ENCODE data around the gene DYNC2H1.

- TF ChIP-seq EZH2 (IDR thresholded peaks at IDR 0.05; ENCODE audit: borderline replicate concordance, low read depth, low read length, poor library complexity, severe bottlenecking) (no peak), CTCF (conservative IDR thresholded peaks at IDR 0.05; ENCODE audit: low read depth, low read length) (no peak)
Observed at GRCh38 chr11:103497268-103497667, 388.0 kb downstream of the DYNC2H1 start.

All from A673 (cell line).